ENCODE measurements around the gene ST6GAL1. TPM values are rescaled to one million over a fixed set of nuclear protein-coding genes. Genes with fewer than 3 reads are reported as not detected.
A peak's percentile ranks its signal among the peaks of the same experiment; 100 is the strongest.

The ST6GAL1 gene
- total RNA-seq, 1 donor from 2014 or later: 68.2 TPM

DNA sequence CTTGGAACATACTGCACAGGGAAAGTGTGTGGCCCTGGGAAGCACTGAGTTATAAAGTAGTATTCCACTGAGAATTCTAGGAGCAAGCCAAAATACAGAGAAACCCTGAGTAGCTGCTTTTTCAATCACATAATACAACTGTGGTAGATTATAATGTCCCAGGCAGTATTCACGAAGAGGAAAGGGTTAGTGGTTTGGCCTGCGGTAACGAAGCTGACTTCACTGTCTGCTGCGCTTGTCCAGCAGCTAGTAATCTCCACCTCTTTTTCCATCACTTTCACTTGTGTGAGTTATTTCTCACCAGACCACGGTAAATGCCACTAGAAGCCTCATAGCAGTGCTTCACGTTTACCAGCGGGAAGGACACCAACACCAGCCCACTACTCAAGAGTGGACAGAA is 174.6 kb downstream of the ST6GAL1 start:
- TF ChIP-seq, protein P1, sequence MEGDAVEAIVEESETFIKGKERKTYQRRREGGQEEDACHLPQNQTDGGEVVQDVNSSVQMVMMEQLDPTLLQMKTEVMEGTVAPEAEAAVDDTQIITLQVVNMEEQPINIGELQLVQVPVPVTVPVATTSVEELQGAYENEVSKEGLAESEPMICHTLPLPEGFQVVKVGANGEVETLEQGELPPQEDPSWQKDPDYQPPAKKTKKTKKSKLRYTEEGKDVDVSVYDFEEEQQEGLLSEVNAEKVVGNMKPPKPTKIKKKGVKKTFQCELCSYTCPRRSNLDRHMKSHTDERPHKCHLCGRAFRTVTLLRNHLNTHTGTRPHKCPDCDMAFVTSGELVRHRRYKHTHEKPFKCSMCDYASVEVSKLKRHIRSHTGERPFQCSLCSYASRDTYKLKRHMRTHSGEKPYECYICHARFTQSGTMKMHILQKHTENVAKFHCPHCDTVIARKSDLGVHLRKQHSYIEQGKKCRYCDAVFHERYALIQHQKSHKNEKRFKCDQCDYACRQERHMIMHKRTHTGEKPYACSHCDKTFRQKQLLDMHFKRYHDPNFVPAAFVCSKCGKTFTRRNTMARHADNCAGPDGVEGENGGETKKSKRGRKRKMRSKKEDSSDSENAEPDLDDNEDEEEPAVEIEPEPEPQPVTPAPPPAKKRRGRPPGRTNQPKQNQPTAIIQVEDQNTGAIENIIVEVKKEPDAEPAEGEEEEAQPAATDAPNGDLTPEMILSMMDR (IDR thresholded peaks at IDR 0.05): no peak
- H3K27ac Mint-ChIP-seq (ENCODE audit: unreplicated experiment): no peak overlapping the region
- H3K36me3 Mint-ChIP-seq (ENCODE audit: unreplicated experiment): peaks cover under 1% of the 10 kb centered on the region
- no peaks in the 10 kb centered on the region for H3K9me3 Mint-ChIP-seq (ENCODE audit: unreplicated experiment)
- peaks cover 12% of the 10 kb centered on the region for H3K4me1 Mint-ChIP-seq (ENCODE audit: unreplicated experiment)
- no peak overlapping the region for H3K4me3 Mint-ChIP-seq (ENCODE audit: unreplicated experiment)
- no peaks in the 10 kb centered on the region for H3K27me3 Mint-ChIP-seq (ENCODE audit: unreplicated experiment)
- DNase-seq (ENCODE audit: extremely low spot score, unreplicated experiment): no peak

DNA sequence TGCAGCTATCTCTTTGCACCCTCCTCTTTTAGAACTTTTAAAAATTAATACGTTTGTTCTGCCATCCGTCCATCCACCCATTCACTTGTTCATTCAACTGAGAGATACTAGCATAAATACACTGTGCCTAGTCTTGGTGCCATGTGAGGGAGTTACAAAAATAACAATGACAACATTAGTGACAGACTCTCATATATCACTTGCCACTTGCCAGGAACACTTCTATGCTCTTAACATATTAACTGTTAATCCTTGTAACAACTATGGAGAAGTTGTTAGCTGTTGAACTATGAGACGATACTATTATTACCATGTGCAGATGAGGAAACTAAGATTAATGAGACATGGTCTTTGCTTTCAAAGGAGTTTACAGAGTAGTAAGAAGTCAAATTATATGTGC is 175.4 kb downstream of the ST6GAL1 start:
- no peak for DNase-seq (ENCODE audit: extremely low spot score, unreplicated experiment)
- TF ChIP-seq, protein P1 (IDR thresholded peaks at IDR 0.05): no peak
- no peak overlapping the region for H3K4me3 Mint-ChIP-seq (ENCODE audit: unreplicated experiment)
- no peak overlapping the region for H3K27ac Mint-ChIP-seq (ENCODE audit: unreplicated experiment)
- no peaks in the 10 kb centered on the region for H3K9me3 Mint-ChIP-seq (ENCODE audit: unreplicated experiment)
- no peaks in the 10 kb centered on the region for H3K27me3 Mint-ChIP-seq (ENCODE audit: unreplicated experiment)
- H3K4me1 Mint-ChIP-seq (ENCODE audit: unreplicated experiment): peaks cover 12% of the 10 kb centered on the region
- H3K36me3 Mint-ChIP-seq (ENCODE audit: unreplicated experiment): no peaks in the 10 kb centered on the region

DNA sequence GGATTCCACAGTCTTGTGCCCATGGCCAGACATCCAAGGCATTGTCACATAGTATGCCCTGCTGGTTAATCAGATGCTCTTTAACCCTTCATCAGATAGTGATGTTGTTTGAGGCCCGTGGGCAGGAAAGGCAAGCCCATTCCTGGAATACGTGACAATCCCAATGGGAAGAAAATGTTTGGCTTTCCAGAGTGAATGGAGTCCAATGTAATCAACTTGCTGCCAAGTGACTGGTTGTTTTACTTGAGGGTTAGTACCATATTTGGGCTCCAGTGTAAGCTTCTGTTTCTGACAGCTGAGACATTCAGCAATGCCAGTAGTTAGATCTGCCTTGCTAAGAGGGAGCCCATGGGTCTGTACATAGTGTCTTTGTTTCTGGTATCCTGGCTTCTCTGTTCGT is 177.7 kb downstream of the ST6GAL1 start:
- H3K9me3 Mint-ChIP-seq (ENCODE audit: unreplicated experiment): no peaks in the 10 kb centered on the region
- TF ChIP-seq, protein P1 (IDR thresholded peaks at IDR 0.05): no peak
- H3K4me1 Mint-ChIP-seq (ENCODE audit: unreplicated experiment): no peaks in the 10 kb centered on the region
- no peaks in the 10 kb centered on the region for H3K27me3 Mint-ChIP-seq (ENCODE audit: unreplicated experiment)
- no peak for DNase-seq (ENCODE audit: extremely low spot score, unreplicated experiment)
- no peak overlapping the region for H3K4me3 Mint-ChIP-seq (ENCODE audit: unreplicated experiment)
- no peak overlapping the region for H3K27ac Mint-ChIP-seq (ENCODE audit: unreplicated experiment)
- no peaks in the 10 kb centered on the region for H3K36me3 Mint-ChIP-seq (ENCODE audit: unreplicated experiment)

DNA sequence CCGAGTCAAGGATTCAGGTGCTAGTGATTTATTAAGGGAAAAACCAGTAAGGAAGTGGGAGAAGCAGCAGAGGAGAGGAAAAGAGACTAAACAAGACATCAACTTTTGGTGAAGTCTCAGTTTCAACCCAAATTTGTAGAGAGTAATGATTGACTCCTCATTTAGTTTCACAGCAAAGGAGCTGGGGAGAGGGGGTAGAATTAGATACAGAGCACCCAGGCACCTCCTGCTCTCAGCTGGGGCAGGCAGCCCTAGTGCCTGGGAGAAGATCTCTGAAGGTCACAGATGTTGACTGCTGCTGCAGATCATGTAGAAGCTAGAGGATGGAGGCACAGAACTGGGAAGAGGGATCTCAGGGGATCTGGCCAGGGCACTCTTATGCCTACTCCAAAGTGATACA is 179.8 kb downstream of the ST6GAL1 start:
- H3K27me3 Mint-ChIP-seq (ENCODE audit: unreplicated experiment): no peaks in the 10 kb centered on the region
- no peaks in the 10 kb centered on the region for H3K4me1 Mint-ChIP-seq (ENCODE audit: unreplicated experiment)
- DNase-seq (ENCODE audit: extremely low spot score, unreplicated experiment): no peak
- H3K36me3 Mint-ChIP-seq (ENCODE audit: unreplicated experiment): no peaks in the 10 kb centered on the region
- no peaks in the 10 kb centered on the region for H3K9me3 Mint-ChIP-seq (ENCODE audit: unreplicated experiment)
- H3K4me3 Mint-ChIP-seq (ENCODE audit: unreplicated experiment): no peak overlapping the region
- no peak overlapping the region for H3K27ac Mint-ChIP-seq (ENCODE audit: unreplicated experiment)
- TF ChIP-seq, protein P1 (IDR thresholded peaks at IDR 0.05): no peak

DNA sequence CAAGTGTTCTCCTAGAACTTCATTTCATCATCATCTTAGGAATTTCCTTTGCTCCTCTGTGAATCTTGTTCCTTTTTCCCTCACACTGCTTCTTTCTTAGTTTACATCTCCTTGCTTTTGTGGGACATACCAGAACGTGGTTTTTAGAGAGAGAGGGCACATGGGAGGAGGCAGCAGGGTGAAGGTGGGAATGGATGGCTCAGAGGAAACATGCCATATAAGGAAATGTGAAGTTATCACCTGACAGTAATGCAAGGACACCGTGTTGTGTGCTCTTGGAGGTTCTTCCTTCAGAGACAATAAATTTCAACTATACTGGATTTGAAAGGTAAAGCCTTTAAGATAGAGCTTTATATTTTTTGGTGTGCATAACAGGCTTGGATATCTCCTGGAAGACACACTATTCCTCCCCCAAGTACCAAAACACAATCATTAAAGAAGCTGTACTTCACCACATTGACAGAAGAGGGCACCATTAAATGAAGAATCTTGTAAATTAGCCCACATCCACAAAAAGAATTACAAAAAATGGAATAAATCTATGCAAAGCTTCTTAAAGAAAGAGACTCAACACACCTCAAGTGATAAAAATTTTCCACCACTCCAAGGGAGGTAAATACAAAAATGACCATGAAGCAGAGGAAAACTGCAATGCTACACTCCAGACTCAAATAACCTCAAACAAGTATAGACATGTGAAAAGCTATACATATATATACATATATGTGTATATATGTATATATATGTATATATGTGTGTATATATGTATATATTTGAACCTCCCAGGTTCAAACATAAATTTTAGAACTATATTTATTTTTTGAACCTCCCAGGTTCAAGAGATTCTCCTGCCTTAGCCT is 182.8 kb downstream of the ST6GAL1 start:
- Mint-ChIP-seq H3K4me1 (ENCODE audit: unreplicated experiment) (no peaks in the 10 kb centered on the region), H3K27me3 (ENCODE audit: unreplicated experiment) (no peaks in the 10 kb centered on the region), H3K4me3 (ENCODE audit: unreplicated experiment) (no peak overlapping the region), H3K27ac (ENCODE audit: unreplicated experiment) (no peak overlapping the region), H3K36me3 (ENCODE audit: unreplicated experiment) (peaks cover 2% of the 10 kb centered on the region), H3K9me3 (ENCODE audit: unreplicated experiment) (no peaks in the 10 kb centered on the region)
- TF ChIP-seq, protein P1 (IDR thresholded peaks at IDR 0.05): peak; percentile 65
- DNase-seq (ENCODE audit: extremely low spot score, unreplicated experiment): no peak
